ENCODE data around the gene ABCA9.

Gene ABCA9

GRCh38 chr17:69096541-69096940 lies 35.8 kb upstream of the ABCA9 start:
- Histone ChIP-seq H3K4me1 (no peaks in the 10 kb centered on the region), H3K27me3 (no peaks in the 10 kb centered on the region), H3K9me3 (no peaks in the 10 kb centered on the region), H3K27ac (no peak overlapping the region), H3K36me3 (peaks cover 0 to 4% (median 0%) of the 10 kb centered on the region in 3 donors), H3K4me3 (no peak overlapping the region)
- no peak for TF ChIP-seq CTCF (IDR thresholded peaks at IDR 0.05)
- intact Hi-C loops (cut with DNase I; ENCODE audit: low total_unique reads) = no loop called here
- DNase-seq = no peak

- intact Hi-C loops (cut with DNase I; ENCODE audit: low total_unique reads) = no loop called here
- TF ChIP-seq CTCF (IDR thresholded peaks at IDR 0.05) = no peak
- Histone ChIP-seq H3K36me3 (peaks cover 0 to 4% (median 0%) of the 10 kb centered on the region in 3 donors), H3K4me1 (no peaks in the 10 kb centered on the region), H3K9me3 (no peaks in the 10 kb centered on the region), H3K27me3 (no peaks in the 10 kb centered on the region), H3K27ac (no peak overlapping the region), H3K4me3 (no peak overlapping the region)
- DNase-seq = no peak
Measured at GRCh38 chr17:69093995-69094394, 33.3 kb upstream of the ABCA9 start.

GRCh38 chr17:69093279-69093789 lies 32.6 kb upstream of the ABCA9 start:
- no peak for DNase-seq
- Histone ChIP-seq H3K4me1 (no peaks in the 10 kb centered on the region), H3K36me3 (peaks cover 0 to 4% (median 0%) of the 10 kb centered on the region in 3 donors), H3K4me3 (no peak overlapping the region), H3K27ac (no peak overlapping the region), H3K27me3 (no peaks in the 10 kb centered on the region), H3K9me3 (no peaks in the 10 kb centered on the region)
- intact Hi-C loops (cut with DNase I; ENCODE audit: low total_unique reads) = no loop called here
- no peak for TF ChIP-seq CTCF (IDR thresholded peaks at IDR 0.05)

GRCh38 chr17:69090365-69090764 lies 29.6 kb upstream of the ABCA9 start:
- Histone ChIP-seq H3K4me1 (no peaks in the 10 kb centered on the region), H3K4me3 (no peak overlapping the region), H3K27ac (no peak overlapping the region), H3K27me3 (no peaks in the 10 kb centered on the region), H3K9me3 (no peaks in the 10 kb centered on the region), H3K36me3 (peaks cover 0 to 11% (median 0%) of the 10 kb centered on the region in 3 donors)
- no peak for DNase-seq
- intact Hi-C loops (cut with DNase I; ENCODE audit: low total_unique reads) = no loop called here
- TF ChIP-seq CTCF (IDR thresholded peaks at IDR 0.05) = no peak

- H3K4me1 ChIP-seq = no peaks in the 10 kb centered on the region
- intact Hi-C loops (cut with DNase I; ENCODE audit: low total_unique reads) = no loop called here
- H3K36me3 ChIP-seq = peaks cover 0 to 20% (median 6%) of the 10 kb centered on the region in 3 donors
- DNase-seq = no peak
- TF ChIP-seq CTCF (IDR thresholded peaks at IDR 0.05) = no peak
- H3K27ac ChIP-seq = no peak overlapping the region
- no peaks in the 10 kb centered on the region for H3K9me3 ChIP-seq
- no peak overlapping the region for H3K4me3 ChIP-seq
- no peaks in the 10 kb centered on the region for H3K27me3 ChIP-seq
Measured at GRCh38 chr17:69088643-69089200, 28.0 kb upstream of the ABCA9 start.

Data from tibial artery (tissue), 4 donors.